Activated T-cell treated with anti-CD3 and anti-CD28 coated beads, Interleukin-2, amount 50 U/mL, for 24 hours (primary cell): ENCODE results near the gene LSM3.

Experiments used
- DNase-seq: peaks from one replicate; pipeline ENCODE4 v3.0.0-alpha.2; 2020
- H3K27ac Mint-ChIP-seq: 2 replicates; pipeline ENCODE4 v1.8.0; 2020; ENCODE audit warnings: mild to moderate bottlenecking, mixed read lengths
- H3K27me3 Mint-ChIP-seq: 2 replicates; pipeline ENCODE4 v1.8.0; 2020; ENCODE audit warnings: mixed read lengths
- H3K36me3 Mint-ChIP-seq: 2 replicates; pipeline ENCODE4 v1.8.0; 2020; ENCODE audit warnings: low read depth, mixed read lengths
- H3K4me1 Mint-ChIP-seq: 2 replicates; pipeline ENCODE4 v1.8.0; 2020; ENCODE audit warnings: low read depth, mixed read lengths
- H3K4me3 Mint-ChIP-seq: 2 replicates; pipeline ENCODE4 v1.8.0; 2020; ENCODE audit warnings: mild to moderate bottlenecking, moderate library complexity, mixed read lengths
- H3K9me3 Mint-ChIP-seq: 2 replicates; pipeline ENCODE4 v1.8.0; 2020; ENCODE audit warnings: mixed read lengths

The LSM3 gene

DNA sequence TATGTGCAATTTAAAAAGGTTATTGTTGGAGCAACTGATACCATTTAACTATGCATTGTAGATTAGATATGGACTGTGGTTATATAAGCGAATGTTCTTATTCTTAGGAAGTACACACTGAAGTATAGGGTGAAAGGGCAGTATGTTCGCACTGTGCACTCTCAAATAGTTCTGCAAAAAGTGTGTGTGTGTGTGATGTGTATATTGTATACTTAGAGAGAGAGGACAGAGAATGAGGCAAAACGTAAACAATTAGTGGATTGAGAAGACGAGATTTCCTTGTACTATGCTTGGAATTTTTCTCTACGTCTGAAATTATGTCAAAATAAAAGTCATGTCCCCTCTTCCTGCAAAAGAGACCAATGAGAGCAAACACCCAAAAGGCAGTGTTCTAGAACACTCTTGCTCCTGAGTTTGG, 30.4 kb downstream of the LSM3 start:
- Mint-ChIP-seq H3K4me1 (no peaks in the 10 kb centered on the region), H3K27ac (no peak overlapping the region), H3K4me3 (no peak overlapping the region), H3K36me3 (no peaks in the 10 kb centered on the region), H3K27me3 (no peaks in the 10 kb centered on the region), H3K9me3 (no peaks in the 10 kb centered on the region)
- DNase-seq, result no peak

DNA sequence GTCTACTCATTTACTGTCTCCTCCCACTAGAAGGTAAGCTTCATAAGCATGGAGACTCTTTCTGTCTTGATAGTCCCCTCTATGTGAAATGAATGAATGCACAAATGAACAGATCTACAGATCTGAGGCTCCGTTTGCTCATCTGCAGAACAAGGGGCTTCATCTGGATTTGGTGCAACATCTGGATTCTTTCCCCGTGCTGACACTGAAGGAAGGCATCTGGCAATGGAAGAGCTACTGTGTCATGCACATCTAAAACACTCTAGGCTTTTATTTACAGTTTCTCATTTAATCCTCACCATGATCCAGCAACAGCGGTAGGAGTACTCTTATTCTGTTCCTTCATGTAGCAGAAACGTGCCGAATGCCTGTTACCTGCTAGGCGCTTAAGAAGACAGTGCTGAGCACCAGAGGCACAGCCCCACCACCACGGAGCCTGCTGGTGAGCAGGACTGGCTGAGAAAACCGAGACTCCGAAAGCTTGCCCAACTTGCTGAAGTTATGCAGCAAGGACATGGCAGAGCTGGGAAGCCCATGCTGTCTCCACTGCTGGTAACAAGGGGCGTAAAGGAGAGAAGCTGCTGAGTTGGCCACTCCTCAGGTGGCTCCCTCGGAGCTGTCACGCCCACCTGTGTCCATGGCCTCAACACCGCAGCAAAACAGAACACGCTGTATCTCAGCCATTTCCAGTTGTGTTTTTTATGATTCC, 31.1 kb downstream of the LSM3 start:
- H3K27ac Mint-ChIP-seq, result no peak overlapping the region
- no peaks in the 10 kb centered on the region for H3K27me3 Mint-ChIP-seq
- DNase-seq, result no peak
- H3K36me3 Mint-ChIP-seq, result no peaks in the 10 kb centered on the region
- H3K4me3 Mint-ChIP-seq, result no peak overlapping the region
- no peaks in the 10 kb centered on the region for H3K4me1 Mint-ChIP-seq
- H3K9me3 Mint-ChIP-seq, result no peaks in the 10 kb centered on the region

DNA sequence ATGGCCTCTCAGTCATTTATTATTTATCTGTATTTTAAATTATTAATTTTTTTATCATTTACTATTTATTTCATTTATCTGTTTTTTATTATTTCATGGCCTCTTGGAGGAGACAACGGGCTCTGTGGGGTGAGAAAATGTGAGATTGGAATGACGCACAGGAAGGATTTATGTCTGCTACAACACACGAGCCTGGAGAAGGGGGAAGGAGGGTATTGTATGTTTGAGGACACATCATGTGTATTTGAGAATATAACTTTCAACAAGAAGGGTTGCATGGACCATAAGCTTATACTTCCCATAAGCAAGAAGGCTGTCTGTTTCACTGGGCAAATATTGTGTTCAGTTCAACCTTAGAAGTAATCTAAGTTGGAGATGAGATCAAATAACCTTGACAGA, 31.7 kb downstream of the LSM3 start:
- Mint-ChIP-seq H3K4me1 (no peaks in the 10 kb centered on the region), H3K9me3 (no peaks in the 10 kb centered on the region), H3K27me3 (no peaks in the 10 kb centered on the region), H3K4me3 (no peak overlapping the region), H3K36me3 (no peaks in the 10 kb centered on the region), H3K27ac (no peak overlapping the region)
- no peak for DNase-seq

- H3K36me3 Mint-ChIP-seq, result no peaks in the 10 kb centered on the region
Observed at GRCh38 chr3:14210843-14211594, 32.4 kb downstream of the LSM3 start.

DNA sequence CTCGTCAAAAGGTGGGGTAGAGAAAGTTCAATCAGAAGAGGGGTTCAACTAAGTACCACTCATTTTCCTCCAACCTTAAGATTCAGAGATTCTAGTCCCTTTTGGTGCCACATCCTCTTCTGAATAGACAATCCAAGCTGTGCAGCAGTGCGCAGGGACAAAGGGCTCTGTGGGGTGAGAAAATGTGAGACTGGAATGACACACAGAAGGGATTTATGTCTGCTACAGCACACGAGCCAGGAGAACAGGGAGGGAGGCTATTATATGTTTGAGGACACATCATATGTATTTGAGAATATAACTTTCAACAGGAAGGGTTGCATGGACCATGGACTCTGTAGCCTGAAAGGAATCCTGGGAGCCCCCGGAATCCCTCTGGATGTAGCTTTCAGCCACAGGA, 33.0 kb downstream of the LSM3 start:
- Mint-ChIP-seq H3K9me3 (no peaks in the 10 kb centered on the region), H3K27ac (no peak overlapping the region), H3K4me1 (peaks cover 3% of the 10 kb centered on the region), H3K4me3 (no peak overlapping the region), H3K36me3 (no peaks in the 10 kb centered on the region), H3K27me3 (no peaks in the 10 kb centered on the region)
- no peak for DNase-seq

More at GRCh38 chr3:14210843-14211594, 32.4 kb downstream of the LSM3 start:
- no peaks in the 10 kb centered on the region for H3K27me3 Mint-ChIP-seq
- no peaks in the 10 kb centered on the region for H3K9me3 Mint-ChIP-seq
- no peak for DNase-seq
- no peak overlapping the region for H3K4me3 Mint-ChIP-seq
- H3K27ac Mint-ChIP-seq, result no peak overlapping the region
- no peaks in the 10 kb centered on the region for H3K4me1 Mint-ChIP-seq

GRCh38 chr3:14212032-14212431, 33.4 kb downstream of the LSM3 start:
- Mint-ChIP-seq H3K36me3 (no peaks in the 10 kb centered on the region), H3K4me3 (no peak overlapping the region), H3K27ac (no peak overlapping the region), H3K9me3 (no peaks in the 10 kb centered on the region), H3K27me3 (no peaks in the 10 kb centered on the region), H3K4me1 (peaks cover 7% of the 10 kb centered on the region)
- DNase-seq, result no peak

GRCh38 chr3:14213066-14213774, 34.6 kb downstream of the LSM3 start:
- Mint-ChIP-seq H3K27ac (no peak overlapping the region), H3K9me3 (no peaks in the 10 kb centered on the region), H3K4me3 (no peak overlapping the region)

DNA sequence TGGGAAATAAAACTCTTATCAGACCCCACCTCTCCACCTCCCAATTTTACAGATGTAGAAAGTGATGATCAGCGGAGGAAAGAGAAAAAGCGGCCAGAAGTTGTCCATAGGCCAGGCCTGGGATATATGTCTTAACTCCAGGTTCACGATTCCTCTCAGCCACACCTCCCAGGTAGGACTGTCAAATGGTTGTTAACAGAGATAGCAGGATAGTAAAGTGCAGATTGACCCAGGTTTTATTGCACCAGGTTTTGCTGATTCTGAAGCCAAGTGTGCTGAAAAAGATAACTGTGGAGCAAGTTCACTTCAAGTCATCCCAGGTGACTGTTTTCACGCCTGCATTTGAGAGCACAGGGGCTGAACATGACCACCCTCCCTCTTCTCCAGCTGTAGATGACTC, 36.1 kb downstream of the LSM3 start:
- H3K27ac Mint-ChIP-seq, result no peak overlapping the region
- H3K36me3 Mint-ChIP-seq, result no peaks in the 10 kb centered on the region
- no peak for DNase-seq
- H3K4me1 Mint-ChIP-seq, result peaks cover 7% of the 10 kb centered on the region
- no peaks in the 10 kb centered on the region for H3K9me3 Mint-ChIP-seq
- H3K27me3 Mint-ChIP-seq, result no peaks in the 10 kb centered on the region
- H3K4me3 Mint-ChIP-seq, result no peak overlapping the region

More at GRCh38 chr3:14213066-14213774, 34.6 kb downstream of the LSM3 start:
- no peak for DNase-seq
- Mint-ChIP-seq H3K36me3 (no peaks in the 10 kb centered on the region), H3K27me3 (no peaks in the 10 kb centered on the region), H3K4me1 (peaks cover 7% of the 10 kb centered on the region)

- H3K27me3 Mint-ChIP-seq, result no peaks in the 10 kb centered on the region
- H3K4me1 Mint-ChIP-seq, result peaks cover 7% of the 10 kb centered on the region
- H3K27ac Mint-ChIP-seq, result peak overlapping the region; percentile 75
- H3K9me3 Mint-ChIP-seq, result peaks cover 8% of the 10 kb centered on the region
- H3K36me3 Mint-ChIP-seq, result no peaks in the 10 kb centered on the region
- DNase-seq, result peak; percentile 62
- peak overlapping the region; percentile 67 for H3K4me3 Mint-ChIP-seq
Observed at GRCh38 chr3:14216257-14217048, 37.8 kb downstream of the LSM3 start.

DNA sequence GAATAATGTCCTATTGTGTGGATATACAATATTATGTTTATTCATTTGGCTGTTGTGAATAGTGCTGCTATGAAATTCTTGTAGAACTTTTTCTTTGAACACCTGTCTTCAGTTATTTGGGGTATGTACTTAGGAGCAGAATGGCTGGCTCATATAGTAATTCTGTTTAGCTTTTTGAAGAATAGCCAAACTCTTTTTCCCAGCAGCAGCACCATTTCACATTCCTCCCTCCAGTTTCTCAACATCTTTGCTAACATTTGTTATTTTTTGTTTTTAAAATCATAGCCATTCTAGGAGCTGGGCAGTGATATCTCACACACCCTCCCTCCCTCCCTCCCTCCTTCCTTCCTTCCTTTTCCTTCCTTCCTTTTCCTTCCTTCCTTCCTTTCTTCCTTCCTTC, 39.7 kb downstream of the LSM3 start:
- peaks cover 17% of the 10 kb centered on the region for H3K9me3 Mint-ChIP-seq
- H3K27ac Mint-ChIP-seq, result no peak overlapping the region
- peaks cover 3% of the 10 kb centered on the region for H3K36me3 Mint-ChIP-seq
- no peak for DNase-seq
- H3K4me3 Mint-ChIP-seq, result no peak overlapping the region
- peaks cover 10% of the 10 kb centered on the region for H3K27me3 Mint-ChIP-seq
- H3K4me1 Mint-ChIP-seq, result peaks cover 7% of the 10 kb centered on the region

GRCh38 chr3:14220933-14221332, 42.3 kb downstream of the LSM3 start:
- Mint-ChIP-seq H3K4me3 (no peak overlapping the region), H3K27ac (no peak overlapping the region), H3K9me3 (peaks cover 17% of the 10 kb centered on the region), H3K36me3 (peaks cover 3% of the 10 kb centered on the region), H3K27me3 (peaks cover 35% of the 10 kb centered on the region), H3K4me1 (peaks cover 11% of the 10 kb centered on the region)
- no peak for DNase-seq

GRCh38 chr3:14221902-14222301, 43.3 kb downstream of the LSM3 start:
- H3K36me3 Mint-ChIP-seq, result peaks cover 3% of the 10 kb centered on the region
- H3K4me1 Mint-ChIP-seq, result peaks cover 6% of the 10 kb centered on the region
- peaks cover 17% of the 10 kb centered on the region for H3K9me3 Mint-ChIP-seq
- H3K27me3 Mint-ChIP-seq, result peaks cover 45% of the 10 kb centered on the region
- H3K27ac Mint-ChIP-seq, result no peak overlapping the region
- DNase-seq, result no peak
- H3K4me3 Mint-ChIP-seq, result no peak overlapping the region

GRCh38 chr3:14222457-14222856, 43.8 kb downstream of the LSM3 start:
- Mint-ChIP-seq H3K4me3 (no peak overlapping the region), H3K27ac (no peak overlapping the region), H3K36me3 (peaks cover 3% of the 10 kb centered on the region), H3K4me1 (peaks cover 5% of the 10 kb centered on the region), H3K9me3 (peaks cover 17% of the 10 kb centered on the region), H3K27me3 (peaks cover 48% of the 10 kb centered on the region)
- DNase-seq, result no peak

DNA sequence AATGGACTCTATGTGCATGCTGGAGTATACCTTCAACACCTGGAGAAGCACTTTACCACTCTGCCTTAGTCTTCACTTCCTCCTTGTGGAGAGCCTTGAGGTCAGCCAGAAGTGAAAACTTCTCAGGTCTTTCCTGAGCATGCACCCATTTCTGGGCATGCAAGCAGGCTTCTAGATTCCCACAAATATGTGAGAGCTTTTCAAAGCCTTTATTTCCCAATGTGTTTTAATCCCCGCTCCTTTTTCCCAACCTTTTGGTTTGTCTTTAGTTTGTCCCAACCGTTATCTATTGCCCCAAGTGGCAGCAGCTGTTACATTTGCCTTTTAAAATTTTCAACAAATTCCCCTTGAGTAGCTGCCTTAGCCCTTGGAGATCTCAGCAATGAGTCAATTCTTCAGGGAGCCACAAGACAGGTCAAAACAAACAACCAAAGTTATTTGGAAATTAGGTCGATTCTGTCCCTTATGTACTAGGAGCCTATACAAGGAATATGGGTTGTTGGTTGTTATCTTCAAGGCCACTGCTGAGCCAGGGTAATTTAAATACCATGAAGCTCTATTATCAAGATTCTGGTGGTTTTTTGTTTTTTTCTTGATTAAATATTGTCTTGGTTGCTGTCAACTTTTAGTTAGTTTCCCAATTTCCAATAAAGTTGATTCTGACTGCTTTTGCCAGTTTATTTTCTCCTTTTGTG, 44.4 kb downstream of the LSM3 start:
- H3K36me3 Mint-ChIP-seq, result peaks cover 3% of the 10 kb centered on the region
- H3K9me3 Mint-ChIP-seq, result peaks cover 17% of the 10 kb centered on the region
- H3K27ac Mint-ChIP-seq, result no peak overlapping the region
- peaks cover 5% of the 10 kb centered on the region for H3K4me1 Mint-ChIP-seq
- H3K4me3 Mint-ChIP-seq, result no peak overlapping the region
- H3K27me3 Mint-ChIP-seq, result peaks cover 52% of the 10 kb centered on the region
- no peak for DNase-seq
